PFSK-1 (cell line): ENCODE data around the gene CMPK1.

Experiments
- FOXP2 ChIP-seq: optimal IDR thresholded peaks from 2 replicates; pipeline ENCODE3; 2011; ENCODE audit warnings: borderline replicate concordance, control low read depth, inconsistent platforms; ENCODE audit not compliant: insufficient read depth; ENCODE audit errors: extremely low read length, extremely low read depth
- POLR2AphosphoS5 ChIP-seq: IDR thresholded peaks from 2 replicates; pipeline ENCODE4 v1.6.1; 2012; ENCODE audit warnings: low read depth, mild to moderate bottlenecking, control low read depth, low read length, moderate library complexity
- SIN3A ChIP-seq: IDR thresholded peaks from 2 replicates; pipeline ENCODE4 v1.6.1; 2012; ENCODE audit warnings: mild to moderate bottlenecking, low read length, moderate library complexity, borderline replicate concordance; ENCODE audit not compliant: insufficient read depth
- TAF1 ChIP-seq: IDR thresholded peaks from 2 replicates; pipeline ENCODE4 v1.6.1; 2012; ENCODE audit warnings: low read length, control low read depth, borderline replicate concordance; ENCODE audit not compliant: insufficient read depth
- TF ChIP-seq, protein P1 (sequence below), 2 experiments: IDR thresholded peaks; 2 replicates each; pipeline versions ENCODE4 v1.6.1 to v1.8.0; 2011 to 2012; ENCODE audit warnings: low read depth in 2 of 2, low read length in 2 of 2, control low read depth in 1 of 2, inconsistent platforms in 1 of 2, mild to moderate bottlenecking in 1 of 2, moderate library complexity in 1 of 2; ENCODE audit not compliant: insufficient read depth in 1 of 2

Gene CMPK1

DNA sequence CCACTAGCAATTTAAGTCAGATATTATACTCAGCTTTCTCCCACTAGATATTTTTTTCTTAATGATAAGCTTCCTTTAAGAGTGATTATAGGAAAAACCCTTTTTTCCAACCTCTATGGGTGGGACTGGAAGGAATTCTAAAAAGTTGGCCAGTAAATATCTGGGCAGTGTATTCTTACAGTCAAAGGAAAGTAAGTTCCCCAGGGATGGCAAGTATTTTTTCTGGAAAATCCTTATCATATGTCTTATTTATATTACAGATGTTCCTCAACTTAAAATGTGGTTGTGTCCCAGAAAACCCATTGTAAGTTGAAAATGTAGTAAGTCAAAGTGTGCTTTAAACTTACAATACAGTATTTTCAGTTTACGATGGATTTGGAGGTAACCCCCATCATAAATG, 29.2 kb downstream of the CMPK1 start:
- no peak for TF ChIP-seq POLR2AphosphoS5
- TF ChIP-seq SIN3A: no peak
- TF ChIP-seq FOXP2: no peak
- TF ChIP-seq, protein P1, sequence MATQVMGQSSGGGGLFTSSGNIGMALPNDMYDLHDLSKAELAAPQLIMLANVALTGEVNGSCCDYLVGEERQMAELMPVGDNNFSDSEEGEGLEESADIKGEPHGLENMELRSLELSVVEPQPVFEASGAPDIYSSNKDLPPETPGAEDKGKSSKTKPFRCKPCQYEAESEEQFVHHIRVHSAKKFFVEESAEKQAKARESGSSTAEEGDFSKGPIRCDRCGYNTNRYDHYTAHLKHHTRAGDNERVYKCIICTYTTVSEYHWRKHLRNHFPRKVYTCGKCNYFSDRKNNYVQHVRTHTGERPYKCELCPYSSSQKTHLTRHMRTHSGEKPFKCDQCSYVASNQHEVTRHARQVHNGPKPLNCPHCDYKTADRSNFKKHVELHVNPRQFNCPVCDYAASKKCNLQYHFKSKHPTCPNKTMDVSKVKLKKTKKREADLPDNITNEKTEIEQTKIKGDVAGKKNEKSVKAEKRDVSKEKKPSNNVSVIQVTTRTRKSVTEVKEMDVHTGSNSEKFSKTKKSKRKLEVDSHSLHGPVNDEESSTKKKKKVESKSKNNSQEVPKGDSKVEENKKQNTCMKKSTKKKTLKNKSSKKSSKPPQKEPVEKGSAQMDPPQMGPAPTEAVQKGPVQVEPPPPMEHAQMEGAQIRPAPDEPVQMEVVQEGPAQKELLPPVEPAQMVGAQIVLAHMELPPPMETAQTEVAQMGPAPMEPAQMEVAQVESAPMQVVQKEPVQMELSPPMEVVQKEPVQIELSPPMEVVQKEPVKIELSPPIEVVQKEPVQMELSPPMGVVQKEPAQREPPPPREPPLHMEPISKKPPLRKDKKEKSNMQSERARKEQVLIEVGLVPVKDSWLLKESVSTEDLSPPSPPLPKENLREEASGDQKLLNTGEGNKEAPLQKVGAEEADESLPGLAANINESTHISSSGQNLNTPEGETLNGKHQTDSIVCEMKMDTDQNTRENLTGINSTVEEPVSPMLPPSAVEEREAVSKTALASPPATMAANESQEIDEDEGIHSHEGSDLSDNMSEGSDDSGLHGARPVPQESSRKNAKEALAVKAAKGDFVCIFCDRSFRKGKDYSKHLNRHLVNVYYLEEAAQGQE (IDR thresholded peaks at IDR 0.05; ENCODE audit: insufficient read depth in 1 of 2, low read depth in 2 of 2, low read length in 2 of 2): no peak
- TF ChIP-seq TAF1: no peak

DNA sequence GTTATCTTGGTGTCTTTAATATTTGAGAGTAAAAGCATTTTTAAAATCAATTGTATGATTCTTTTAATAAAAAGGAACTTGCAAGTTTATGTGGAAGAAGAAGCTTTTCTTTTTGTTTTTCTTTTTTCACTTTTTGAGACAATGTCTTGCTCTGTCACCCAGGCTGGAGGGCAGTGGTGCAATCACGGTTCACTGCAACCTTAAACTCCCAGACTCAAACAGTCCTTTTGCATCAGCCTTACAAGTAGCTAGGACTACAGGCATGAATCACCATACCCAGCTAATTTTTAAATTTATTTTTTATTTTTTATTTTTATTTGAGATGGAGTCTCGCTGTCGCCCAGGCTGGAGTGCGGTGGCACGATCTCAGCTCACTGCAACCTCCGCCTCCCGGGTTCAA, 34.1 kb downstream of the CMPK1 start:
- TF ChIP-seq FOXP2: no peak
- TF ChIP-seq TAF1: no peak
- TF ChIP-seq POLR2AphosphoS5: no peak
- TF ChIP-seq, protein P1 (IDR thresholded peaks at IDR 0.05; ENCODE audit: insufficient read depth in 1 of 2, low read depth in 2 of 2, low read length in 2 of 2): no peak
- TF ChIP-seq SIN3A: no peak

DNA sequence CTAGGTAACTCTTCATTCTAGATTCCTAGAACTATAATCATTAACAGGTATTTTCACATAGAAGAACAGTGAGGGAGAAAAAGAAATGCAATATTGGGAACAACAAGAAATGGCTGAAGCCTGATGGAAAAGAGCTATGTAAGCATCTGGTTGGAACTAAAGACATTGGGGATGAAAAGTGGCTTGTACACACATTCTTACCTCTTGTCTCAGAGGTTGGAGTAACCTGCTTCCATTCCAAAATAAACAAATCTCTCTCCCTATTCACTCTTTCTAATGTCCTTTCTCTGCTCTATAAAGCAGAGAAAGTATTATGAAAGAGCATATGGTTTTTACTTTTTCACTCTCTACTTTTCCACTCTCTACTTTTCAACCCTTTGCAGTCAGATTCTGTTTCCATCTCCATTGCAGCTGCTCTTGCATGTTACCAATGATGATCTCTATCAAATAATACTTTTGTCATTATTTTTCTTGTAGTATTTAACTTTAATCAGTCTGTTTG, 37.5 kb downstream of the CMPK1 start:
- TF ChIP-seq POLR2AphosphoS5 (no peak), SIN3A (no peak), FOXP2 (no peak), TAF1 (no peak)
- TF ChIP-seq, protein P1 (IDR thresholded peaks at IDR 0.05; ENCODE audit: insufficient read depth in 1 of 2, low read depth in 2 of 2, low read length in 2 of 2): no peak

DNA sequence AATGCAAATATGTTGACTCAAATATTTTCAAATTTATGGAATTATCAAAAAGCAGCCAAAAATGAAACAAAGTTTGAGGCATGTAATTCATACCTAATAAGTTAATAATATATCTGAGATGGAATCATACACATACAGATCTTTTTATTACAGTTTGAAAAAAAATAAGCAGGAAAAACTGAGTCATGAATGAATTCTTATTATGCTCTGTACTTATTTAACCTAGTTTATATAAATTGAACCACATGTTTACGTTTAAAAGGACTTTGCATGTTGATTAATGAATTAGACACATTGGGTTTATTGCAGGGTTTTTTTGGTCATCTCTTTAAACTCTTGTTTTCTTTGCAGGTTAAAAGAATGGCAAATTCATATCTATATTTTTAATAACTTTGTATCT, 40.9 kb downstream of the CMPK1 start:
- TF ChIP-seq, protein P1 (IDR thresholded peaks at IDR 0.05; ENCODE audit: insufficient read depth in 1 of 2, low read depth in 2 of 2, low read length in 2 of 2): no peak
- TF ChIP-seq POLR2AphosphoS5 (no peak), SIN3A (no peak), FOXP2 (no peak), TAF1 (no peak)

DNA sequence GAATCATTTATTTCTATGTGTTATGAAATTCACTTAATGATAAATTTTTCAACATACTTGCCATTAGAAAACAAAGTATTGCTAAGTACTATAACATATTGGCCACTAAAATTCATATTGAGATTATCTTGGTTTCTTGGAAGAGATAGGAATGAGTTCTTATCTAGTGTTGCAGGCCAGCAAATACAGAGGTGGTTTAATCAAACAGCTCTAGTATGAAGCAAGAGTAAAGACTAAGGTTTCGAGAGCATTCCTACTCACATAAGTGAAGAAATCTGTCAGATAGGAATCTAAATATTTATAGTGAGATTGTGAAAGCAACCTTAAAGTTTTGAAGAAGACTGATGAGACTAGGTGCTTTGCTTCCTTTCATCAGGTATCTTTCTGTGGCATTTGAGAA, 44.6 kb downstream of the CMPK1 start:
- TF ChIP-seq SIN3A: no peak
- no peak for TF ChIP-seq FOXP2
- TF ChIP-seq, protein P1 (IDR thresholded peaks at IDR 0.05; ENCODE audit: insufficient read depth in 1 of 2, low read depth in 2 of 2, low read length in 2 of 2): no peak
- TF ChIP-seq TAF1: no peak
- TF ChIP-seq POLR2AphosphoS5: no peak
